DLD1 (cell line): ENCODE measurements around the gene XDH.

Experiments used
- in situ Hi-C: cut with HindIII; loops from 2 replicates; pipeline ENCODE4 v1.10.0; 2017; ENCODE audit warnings: low sequenced_read_pairs

XDH gene

GRCh38 chr2:31404302-31404701 lies 10.2 kb downstream of the XDH start:
- in situ Hi-C loops: no loop called here

DNA sequence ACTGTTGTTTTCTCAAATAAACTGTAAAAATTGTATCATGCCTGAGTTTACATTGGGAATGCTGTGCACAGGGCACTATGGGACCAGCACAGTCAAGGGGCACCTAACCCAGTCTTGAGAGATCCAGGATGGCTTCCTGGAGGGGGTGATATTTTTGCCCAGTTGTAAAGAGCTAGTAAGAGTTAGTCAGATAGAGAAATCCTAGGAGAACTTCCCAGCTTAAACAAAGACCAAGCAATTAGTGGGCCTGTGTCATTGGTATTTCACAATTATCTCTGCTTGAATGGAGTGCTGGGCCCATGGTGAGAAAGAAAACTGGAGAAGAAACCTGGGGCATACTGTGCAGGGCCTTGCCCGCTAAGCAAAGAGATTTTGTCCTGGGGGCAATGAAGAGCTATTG lies 12.2 kb downstream of the XDH start:
- in situ Hi-C loops: no loop called here

- in situ Hi-C loops: no loop called here
Measured at GRCh38 chr2:31401580-31401979, 13.0 kb downstream of the XDH start.

DNA sequence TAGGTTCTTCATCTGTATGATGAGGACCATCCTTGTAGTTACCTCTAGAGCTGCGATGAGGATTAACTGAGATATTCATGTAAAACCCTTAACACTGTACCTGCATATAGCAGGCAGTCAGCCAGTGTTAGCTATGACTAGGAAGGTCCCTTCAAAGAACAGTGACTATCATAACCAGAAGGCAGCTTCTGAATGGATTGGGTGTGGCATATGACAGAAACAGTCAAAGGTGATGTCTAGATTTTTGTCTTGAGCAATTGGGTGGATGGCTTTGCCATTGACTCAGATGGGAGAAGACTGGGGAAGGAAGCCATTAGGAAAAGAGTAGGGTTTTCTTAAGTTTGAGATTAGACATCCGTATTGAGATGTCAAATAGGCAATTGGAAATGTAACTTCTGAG lies 15.7 kb downstream of the XDH start:
- in situ Hi-C loops: no loop called here

DNA sequence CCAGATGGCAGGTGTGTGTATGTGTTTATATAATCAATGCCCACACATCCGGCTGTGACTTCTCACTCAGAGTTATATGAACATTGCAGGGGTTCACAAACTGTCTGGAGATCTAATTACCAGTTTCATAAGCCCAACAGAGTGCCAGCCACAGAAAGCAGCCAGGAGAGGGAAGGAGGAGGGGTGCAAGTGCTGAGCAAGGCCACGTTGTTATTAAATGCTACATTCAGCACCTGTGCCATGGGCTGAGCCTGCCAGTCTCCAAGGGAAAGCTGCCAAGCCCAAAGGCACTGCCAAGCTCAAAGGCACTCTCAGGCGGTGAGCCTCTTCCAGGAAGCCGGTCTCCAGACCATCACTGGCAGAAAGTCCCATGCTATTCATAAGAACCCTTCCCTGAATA lies 17.4 kb downstream of the XDH start:
- in situ Hi-C loops: no loop called here

DNA sequence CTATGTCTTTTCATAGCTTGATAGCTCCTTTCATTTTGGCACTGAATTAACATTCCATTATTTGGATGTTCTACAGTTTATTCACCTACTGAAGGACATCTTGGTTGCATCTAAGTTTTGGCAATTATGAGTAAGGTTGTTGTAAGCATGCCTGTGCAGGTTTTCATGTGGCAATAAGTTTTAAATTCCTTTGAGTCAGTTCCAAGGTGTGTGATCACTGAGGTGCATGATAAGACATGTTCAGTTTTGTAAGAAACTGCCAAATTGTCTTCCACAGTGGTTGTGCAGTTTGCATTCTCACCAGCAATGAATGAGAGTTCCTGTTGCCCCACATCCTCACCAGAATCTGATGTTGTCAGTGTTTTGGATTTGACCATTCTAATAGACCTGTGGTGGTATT lies 24.2 kb downstream of the XDH start:
- in situ Hi-C loops: no loop called here

DNA sequence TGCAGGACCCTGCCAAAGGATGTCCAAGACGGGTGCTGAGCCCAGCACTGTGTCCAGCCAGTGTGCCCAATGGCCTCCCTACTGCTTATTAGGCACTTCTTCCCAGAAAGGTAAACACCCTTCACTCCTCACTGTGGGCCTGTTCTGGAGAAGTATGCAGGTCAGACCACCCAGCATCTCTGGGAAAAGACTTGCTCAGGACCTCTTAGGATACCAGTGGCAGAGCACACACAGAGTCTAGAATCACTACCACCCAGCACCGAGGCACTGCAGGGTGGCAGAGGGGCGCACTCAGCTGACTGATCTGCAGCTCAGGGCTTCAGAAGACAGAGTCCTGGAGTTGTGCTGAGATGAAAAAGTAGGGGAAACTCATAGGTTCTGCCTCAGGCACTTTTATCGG lies 25.8 kb downstream of the XDH start:
- in situ Hi-C loops: no loop called here

DNA sequence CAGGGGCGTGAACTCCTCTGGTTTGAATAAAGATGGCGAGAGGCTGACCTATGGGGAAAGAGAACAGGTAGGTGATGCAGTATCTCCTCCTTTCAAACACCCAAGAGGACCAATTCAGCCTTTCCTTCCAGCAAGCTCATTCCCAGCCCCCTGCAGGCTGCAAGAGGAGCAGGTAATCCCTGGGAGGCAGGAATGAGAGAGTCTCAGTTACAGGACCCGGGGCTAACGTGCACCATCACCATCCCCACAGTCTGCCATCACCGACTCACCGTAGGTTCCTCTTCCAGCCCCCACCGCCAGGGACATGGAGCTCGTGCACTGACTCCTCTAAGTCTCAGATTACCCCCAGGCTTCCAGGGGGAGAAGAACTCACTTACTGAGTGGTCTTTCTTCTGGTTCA lies 26.7 kb downstream of the XDH start:
- in situ Hi-C loops: no loop called here

GRCh38 chr2:31386648-31387047 lies 27.9 kb downstream of the XDH start:
- in situ Hi-C loops: no loop called here

DNA sequence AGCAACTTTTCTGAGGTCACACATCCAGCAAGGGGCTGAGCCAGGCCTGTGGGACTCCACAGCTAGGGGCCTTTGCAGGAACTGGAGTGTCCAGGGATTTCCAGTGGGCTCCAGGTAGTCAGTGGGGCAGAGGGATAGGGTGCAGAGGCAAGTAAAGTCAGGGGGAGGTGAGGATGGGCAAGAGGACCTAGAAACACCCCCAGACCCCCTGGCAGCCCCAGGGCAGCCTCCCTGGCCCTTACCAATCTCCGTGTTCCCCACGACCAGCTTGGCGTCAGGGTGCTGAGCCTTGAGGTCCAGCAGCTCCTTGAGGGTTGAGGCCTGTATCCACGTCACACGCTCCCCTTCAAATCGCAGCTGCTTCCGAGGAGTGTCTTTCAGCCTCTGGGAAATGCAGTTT lies 28.4 kb downstream of the XDH start:
- in situ Hi-C loops: no loop called here

- in situ Hi-C loops: no loop called here
Measured at GRCh38 chr2:31384771-31385276, 29.7 kb downstream of the XDH start.

- in situ Hi-C loops: no loop called here
Measured at GRCh38 chr2:31384351-31384750, 30.2 kb downstream of the XDH start.

- in situ Hi-C loops: no loop called here
Measured at GRCh38 chr2:31383471-31384153, 30.9 kb downstream of the XDH start.

GRCh38 chr2:31382452-31383120 lies 32.0 kb downstream of the XDH start:
- in situ Hi-C loops: no loop called here

- in situ Hi-C loops: no loop called here
Measured at GRCh38 chr2:31381601-31382000, 32.9 kb downstream of the XDH start.

GRCh38 chr2:31380243-31380642 lies 34.3 kb downstream of the XDH start:
- in situ Hi-C loops: no loop called here

- in situ Hi-C loops: no loop called here
Measured at GRCh38 chr2:31379747-31380146, 34.8 kb downstream of the XDH start.

DNA sequence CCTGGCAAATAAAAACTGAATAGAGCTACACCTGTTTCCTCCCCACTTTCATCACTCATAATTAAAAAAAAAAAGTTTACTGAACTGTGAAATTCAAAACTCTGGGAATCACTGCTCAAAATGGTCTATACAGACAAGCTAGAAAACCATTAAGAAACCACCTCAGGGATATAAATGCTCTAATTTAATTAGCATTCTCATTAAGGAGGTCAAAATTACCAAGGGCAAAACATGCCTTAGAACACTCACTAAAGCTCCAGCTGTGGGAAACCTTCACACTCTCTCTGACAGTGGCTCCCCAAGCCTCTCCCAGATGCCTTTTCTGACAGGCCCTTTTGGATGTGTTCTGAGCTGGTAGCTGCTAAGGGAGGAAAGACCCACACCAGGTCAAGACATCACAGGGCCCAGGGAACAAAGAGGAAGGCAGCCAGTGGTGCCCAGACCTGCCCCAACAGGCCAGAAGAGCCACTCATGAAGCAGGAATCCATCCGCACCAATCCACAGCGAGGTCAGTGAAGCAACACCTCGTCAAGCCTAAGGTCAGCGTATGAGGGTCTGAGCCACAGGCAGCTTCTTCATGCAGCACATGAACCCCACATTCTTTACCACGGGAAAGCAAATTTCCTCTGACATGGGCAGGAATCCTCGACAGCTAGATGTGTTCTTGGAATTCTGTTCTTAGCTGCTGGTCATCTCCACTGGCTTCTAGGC lies 35.6 kb downstream of the XDH start:
- in situ Hi-C loops: no loop called here

DNA sequence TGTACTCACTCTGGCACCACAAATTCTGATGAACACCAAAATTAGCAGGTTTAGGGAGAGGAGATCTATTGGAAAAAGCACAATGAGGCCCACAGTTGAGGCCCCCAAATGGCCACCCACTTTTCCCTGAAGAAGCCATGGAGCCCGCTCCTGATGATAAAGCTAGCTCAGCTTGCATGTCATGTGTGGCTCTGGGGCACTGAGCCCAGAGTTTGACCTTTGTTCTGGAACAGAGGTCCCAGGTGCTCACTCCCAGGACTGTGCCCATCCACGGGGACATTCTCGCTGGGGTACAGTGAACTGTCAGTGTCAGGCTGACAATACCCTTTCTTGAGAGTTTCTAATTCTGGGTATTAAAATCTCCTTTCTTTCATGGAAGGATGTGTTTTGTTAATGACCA lies 36.2 kb downstream of the XDH start:
- in situ Hi-C loops: no loop called here

- in situ Hi-C loops: no loop called here
Measured at GRCh38 chr2:31373127-31373526, 41.4 kb downstream of the XDH start.

- in situ Hi-C loops: no loop called here
Measured at GRCh38 chr2:31372097-31372496, 42.4 kb downstream of the XDH start.

DNA sequence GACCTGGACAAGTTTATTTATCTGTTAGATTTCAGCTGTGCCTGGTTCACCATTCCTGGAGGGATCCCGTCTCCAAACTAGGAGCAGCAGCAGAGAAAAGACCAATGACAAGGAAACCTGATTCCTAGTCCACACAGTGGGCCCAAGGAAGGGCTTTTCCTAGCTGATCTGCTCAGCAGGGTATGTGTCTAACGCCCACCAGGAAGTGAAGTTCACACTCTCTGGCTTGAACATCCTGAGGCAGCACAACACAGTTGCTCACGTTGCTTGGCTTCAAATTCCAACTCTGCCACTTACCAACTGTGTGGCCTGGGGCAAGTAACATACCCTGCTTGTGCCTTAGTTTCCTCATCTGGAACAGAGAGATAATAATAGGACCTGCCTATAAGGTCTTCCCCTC lies 42.9 kb downstream of the XDH start:
- in situ Hi-C loops: no loop called here
